OCI-LY1 (cell line): ENCODE data around the gene SLAMF7.

Experiments
- H2AFZ ChIP-seq: fragments of 200-600 bp; sonication (generic), shearing (Covaris generic); 2 replicates; pipeline ENCODE4 v1.6.0; 2014; ENCODE audit warnings: antibody characterized with exemption, mild to moderate bottlenecking, low read length
- H3F3A ChIP-seq: fragments of 200-600 bp; sonication (generic), shearing (Covaris generic); 2 replicates; pipeline ENCODE4 v1.6.0; 2014; ENCODE audit warnings: mild to moderate bottlenecking, antibody characterized with exemption, low read length, moderate library complexity; ENCODE audit not compliant: insufficient read depth
- H3K27ac ChIP-seq: fragments of 200-600 bp; sonication (generic); 2 replicates; pipeline ENCODE4 v1.5.1; 2014; ENCODE audit warnings: low read length, mixed run types, mild to moderate bottlenecking, low read depth; ENCODE audit not compliant: poor library complexity, severe bottlenecking
- H3K27me3 ChIP-seq: fragments of 200-600 bp; sonication (generic); 2 replicates; pipeline ENCODE4 v1.6.0; 2014; ENCODE audit warnings: antibody characterized with exemption, mild to moderate bottlenecking, low read length, moderate library complexity; ENCODE audit not compliant: insufficient read depth
- H3K36me3 ChIP-seq: fragments of 200-600 bp; sonication (generic); 2 replicates; pipeline ENCODE4 v1.6.1; 2014; ENCODE audit warnings: mild to moderate bottlenecking, antibody characterized with exemption, low read length, moderate library complexity, mixed read lengths; ENCODE audit not compliant: insufficient read depth
- H3K4me1 ChIP-seq: fragments of 200-600 bp; sonication (generic); 2 replicates; pipeline ENCODE4 v1.5.1; 2014; ENCODE audit warnings: mild to moderate bottlenecking, low read length, moderate library complexity; ENCODE audit not compliant: insufficient read depth, severe bottlenecking
- H3K4me2 ChIP-seq: fragments of 200-600 bp; sonication (generic), shearing (Covaris generic); 2 replicates; pipeline ENCODE4 v1.6.1; 2014; ENCODE audit warnings: low read length
- H3K4me3 ChIP-seq: fragments of 200-600 bp; sonication (generic); 2 replicates; pipeline ENCODE4 v1.5.1; 2014; ENCODE audit warnings: low read length, low read depth, mild to moderate bottlenecking, mixed read lengths; ENCODE audit not compliant: poor library complexity, severe bottlenecking
- H3K79me2 ChIP-seq: fragments of 200-600 bp; shearing (Covaris generic); 2 replicates; pipeline ENCODE4 v1.6.1; 2016; ENCODE audit warnings: mixed run types, low read length, mixed read lengths; ENCODE audit not compliant: insufficient read depth
- H3K9ac ChIP-seq: fragments of 200-600 bp; sonication (generic), shearing (Covaris generic); 2 replicates; pipeline ENCODE4 v1.6.1; 2014; ENCODE audit warnings: mild to moderate bottlenecking, low read length, mixed read lengths
- H3K9me2 ChIP-seq: fragments of 200-600 bp; sonication (generic), shearing (Covaris generic); 2 replicates; pipeline ENCODE4 v1.6.1; 2014; ENCODE audit warnings: low read depth, mild to moderate bottlenecking, low read length, mixed read lengths
- H3K9me3 ChIP-seq: fragments of 200-600 bp; shearing (Covaris generic); 2 replicates; pipeline ENCODE4 v1.6.1; 2014; ENCODE audit warnings: low read length, mixed read lengths
- H4K20me1 ChIP-seq: fragments of 200-600 bp; sonication (generic), shearing (Covaris generic); 2 replicates; pipeline ENCODE4 v1.6.0; 2016; ENCODE audit warnings: mild to moderate bottlenecking, low read length; ENCODE audit not compliant: insufficient read depth
- EZH2 ChIP-seq: fragments of 200-600 bp; sonication (generic), shearing (Covaris generic); IDR thresholded peaks from 2 replicates; pipeline ENCODE4 v1.8.0; 2017; ENCODE audit warnings: borderline replicate concordance, mixed run types, mild to moderate bottlenecking, antibody characterized with exemption, low read length, moderate library complexity, mixed read lengths
- TF ChIP-seq, protein P1 (sequence below): fragments of 200-600 bp; sonication (generic), shearing (Covaris generic); IDR thresholded peaks from 2 replicates; pipeline ENCODE4 v1.5.1; 2017; ENCODE audit warnings: mild to moderate bottlenecking, antibody characterized with exemption, low read length, moderate library complexity, mixed read lengths

Gene SLAMF7

DNA sequence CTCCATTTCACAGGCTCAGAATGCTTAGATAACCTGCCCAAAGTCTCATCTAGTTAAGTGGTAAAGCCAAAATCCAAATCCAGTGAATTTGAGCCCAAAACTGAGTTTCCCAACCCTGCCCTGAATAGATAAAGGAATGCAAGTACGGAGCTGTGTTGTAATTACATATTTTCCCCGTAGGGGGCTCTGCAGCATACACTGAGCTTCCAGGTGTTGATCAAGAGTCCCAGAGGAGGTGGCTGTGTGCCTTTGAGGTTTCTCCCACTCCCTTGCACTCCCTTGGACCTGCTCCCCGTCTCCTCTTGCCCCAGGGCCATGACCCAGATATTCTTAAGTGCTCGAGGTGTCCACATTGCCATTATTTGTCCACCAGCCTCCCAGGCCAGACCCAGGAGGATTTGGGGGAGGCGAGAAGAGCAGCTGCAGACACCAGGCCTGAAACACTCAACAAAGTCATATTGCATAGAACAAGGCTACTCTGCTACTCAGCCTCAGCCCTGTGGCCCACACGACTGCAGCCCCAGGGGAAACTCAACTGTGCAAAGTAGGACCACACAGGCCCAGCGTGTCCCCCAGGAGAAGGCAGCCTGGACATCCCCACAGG, 38.5 kb downstream of the SLAMF7 start:
- no peaks in the 10 kb centered on the region for H3K9me3 ChIP-seq
- no peak overlapping the region for H2AFZ ChIP-seq
- H3K9me2 ChIP-seq, result no peaks in the 10 kb centered on the region
- no peak overlapping the region for H3K4me3 ChIP-seq
- H3K4me1 ChIP-seq, result peaks cover 24% of the 10 kb centered on the region
- no peaks in the 10 kb centered on the region for H3K36me3 ChIP-seq
- no peaks in the 10 kb centered on the region for H3F3A ChIP-seq
- H3K27me3 ChIP-seq, result no peaks in the 10 kb centered on the region
- no peak overlapping the region for H3K4me2 ChIP-seq
- H3K27ac ChIP-seq, result no peak overlapping the region
- H3K9ac ChIP-seq, result no peak overlapping the region
- no peaks in the 10 kb centered on the region for H3K79me2 ChIP-seq
- H4K20me1 ChIP-seq, result no peaks in the 10 kb centered on the region
- no peak for TF ChIP-seq EZH2
- TF ChIP-seq, protein P1, sequence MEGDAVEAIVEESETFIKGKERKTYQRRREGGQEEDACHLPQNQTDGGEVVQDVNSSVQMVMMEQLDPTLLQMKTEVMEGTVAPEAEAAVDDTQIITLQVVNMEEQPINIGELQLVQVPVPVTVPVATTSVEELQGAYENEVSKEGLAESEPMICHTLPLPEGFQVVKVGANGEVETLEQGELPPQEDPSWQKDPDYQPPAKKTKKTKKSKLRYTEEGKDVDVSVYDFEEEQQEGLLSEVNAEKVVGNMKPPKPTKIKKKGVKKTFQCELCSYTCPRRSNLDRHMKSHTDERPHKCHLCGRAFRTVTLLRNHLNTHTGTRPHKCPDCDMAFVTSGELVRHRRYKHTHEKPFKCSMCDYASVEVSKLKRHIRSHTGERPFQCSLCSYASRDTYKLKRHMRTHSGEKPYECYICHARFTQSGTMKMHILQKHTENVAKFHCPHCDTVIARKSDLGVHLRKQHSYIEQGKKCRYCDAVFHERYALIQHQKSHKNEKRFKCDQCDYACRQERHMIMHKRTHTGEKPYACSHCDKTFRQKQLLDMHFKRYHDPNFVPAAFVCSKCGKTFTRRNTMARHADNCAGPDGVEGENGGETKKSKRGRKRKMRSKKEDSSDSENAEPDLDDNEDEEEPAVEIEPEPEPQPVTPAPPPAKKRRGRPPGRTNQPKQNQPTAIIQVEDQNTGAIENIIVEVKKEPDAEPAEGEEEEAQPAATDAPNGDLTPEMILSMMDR, result peak; percentile 72

DNA sequence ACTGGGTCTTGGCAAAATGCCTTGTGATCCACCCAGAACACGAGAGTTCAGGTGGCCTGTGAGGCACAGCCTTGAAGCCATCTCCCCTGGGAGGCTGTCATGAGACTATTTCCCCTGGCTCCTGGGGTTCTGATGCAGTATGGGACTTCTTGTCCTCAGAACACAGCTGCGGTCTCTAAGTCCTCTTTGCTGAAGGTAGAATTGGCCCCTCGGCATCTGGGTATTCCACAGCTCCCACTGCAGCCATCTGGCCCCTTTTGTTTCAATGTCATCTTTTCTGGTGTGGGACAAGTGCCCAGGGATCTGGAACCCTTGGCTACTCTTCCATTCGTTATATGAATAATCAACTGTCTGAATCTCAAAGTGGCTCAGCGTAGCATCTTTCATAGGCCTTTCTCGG, 39.9 kb downstream of the SLAMF7 start:
- no peak overlapping the region for H3K27ac ChIP-seq
- no peak for TF ChIP-seq EZH2
- TF ChIP-seq, protein P1, result no peak
- peaks cover 29% of the 10 kb centered on the region for H3K4me1 ChIP-seq
- H3K79me2 ChIP-seq, result no peaks in the 10 kb centered on the region
- H2AFZ ChIP-seq, result no peak overlapping the region
- no peaks in the 10 kb centered on the region for H3K9me3 ChIP-seq
- H4K20me1 ChIP-seq, result no peaks in the 10 kb centered on the region
- no peaks in the 10 kb centered on the region for H3K9me2 ChIP-seq
- peaks cover 4% of the 10 kb centered on the region; the same call in 1 of the 2 replicates for H3K36me3 ChIP-seq
- H3K9ac ChIP-seq, result no peak overlapping the region
- no peaks in the 10 kb centered on the region for H3K27me3 ChIP-seq
- H3K4me2 ChIP-seq, result no peak overlapping the region
- no peak overlapping the region for H3K4me3 ChIP-seq
- no peaks in the 10 kb centered on the region for H3F3A ChIP-seq

DNA sequence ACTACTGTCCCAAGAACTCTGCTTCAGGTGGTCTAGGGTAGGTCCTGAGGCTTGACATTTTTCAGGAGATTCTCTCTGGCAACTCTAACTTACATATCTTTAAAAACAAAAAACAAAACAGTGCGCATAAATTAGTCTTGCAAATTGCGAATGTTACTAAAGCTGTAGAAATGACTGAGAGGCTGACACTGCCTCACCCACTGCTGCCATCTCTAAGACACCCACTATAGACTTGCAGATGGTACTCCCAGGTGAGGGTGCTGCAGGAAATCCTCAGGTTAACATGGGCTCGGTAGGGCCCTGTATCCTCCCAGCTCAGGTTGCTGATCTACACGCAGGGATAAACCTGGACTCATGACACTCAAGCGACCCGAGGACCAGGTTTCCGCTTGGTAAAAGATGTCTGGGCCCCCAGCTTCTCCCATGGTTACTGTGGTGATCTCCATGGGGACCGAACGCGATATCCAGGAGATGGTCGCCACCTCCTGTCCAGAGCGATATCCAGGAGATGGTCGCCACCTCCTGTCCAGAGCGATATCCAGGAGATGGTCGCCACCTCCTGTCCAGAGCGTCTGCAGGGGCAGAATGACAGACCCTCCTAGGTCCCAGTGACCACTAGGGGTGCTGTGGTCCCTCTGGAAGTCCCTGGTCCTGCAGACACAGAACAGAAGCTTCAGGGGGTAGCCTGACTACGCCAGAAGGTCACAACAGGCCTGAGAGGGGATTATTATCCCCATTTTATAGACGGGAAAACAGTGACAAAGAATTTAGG, 40.8 kb downstream of the SLAMF7 start:
- Histone ChIP-seq H3F3A (no peaks in the 10 kb centered on the region), H3K27ac (no peak overlapping the region), H3K4me2 (no peak overlapping the region), H3K9me3 (no peaks in the 10 kb centered on the region), H3K79me2 (no peaks in the 10 kb centered on the region), H3K4me1 (peaks cover 29% of the 10 kb centered on the region), H3K4me3 (no peak overlapping the region), H3K9me2 (no peaks in the 10 kb centered on the region), H3K9ac (no peak overlapping the region), H3K36me3 (peaks cover 4% of the 10 kb centered on the region; the same call in 1 of the 2 replicates), H2AFZ (no peak overlapping the region), H4K20me1 (no peaks in the 10 kb centered on the region), H3K27me3 (no peaks in the 10 kb centered on the region)
- TF ChIP-seq, protein P1, result peak; percentile 83
- no peak for TF ChIP-seq EZH2
